Keratinocyte (primary cell): ENCODE measurements around the gene PDE4A. TPM values are rescaled to one million over a fixed set of nuclear protein-coding genes. Genes with fewer than 3 reads are reported as not detected.

Experiments
- DNase-seq: peaks from one replicate; pipeline ENCODE4 v3.0.0-alpha.2; 2011; ENCODE audit warnings: low read depth, missing footprints, low spot score
- FAIRE-seq: peaks from 2 replicates; lab custom pipeline; 2011; peaks lifted over from hg19 to GRCh38; lab: Jason Lieb, UNC
- H2AFZ ChIP-seq: 2 replicates; pipeline ENCODE4 v1.6.0; 2012; ENCODE audit warnings: low read length, control low read depth, inconsistent platforms; ENCODE audit not compliant: control insufficient read depth
- H3K27ac ChIP-seq: 2 replicates; pipeline ENCODE4 v1.5.1; 2011; ENCODE audit warnings: low read length; ENCODE audit not compliant: control insufficient read depth, insufficient read depth
- H3K27me3 ChIP-seq: 3 replicates; pipeline ENCODE4 v1.6.0; 2011; ENCODE audit warnings: low read length; ENCODE audit not compliant: control insufficient read depth, insufficient read depth; ENCODE audit errors: extremely low read depth
- H3K36me3 ChIP-seq, 2 experiments: 2 replicates in 1 of 2; 3 replicates in 1 of 2; pipeline ENCODE4 v1.5.1; 2011; ENCODE audit warnings: low read length in 2 of 2, mild to moderate bottlenecking in 1 of 2; ENCODE audit not compliant: control insufficient read depth in 2 of 2, insufficient read depth in 2 of 2; ENCODE audit errors: extremely low read depth in 1 of 2
- H3K4me1 ChIP-seq: 3 replicates; pipeline ENCODE4 v1.5.1; 2011; ENCODE audit warnings: low read length; ENCODE audit not compliant: control insufficient read depth, insufficient read depth; ENCODE audit errors: extremely low read depth
- H3K4me2 ChIP-seq: 3 replicates; pipeline ENCODE4 v1.6.0; 2011; ENCODE audit warnings: low read depth, low read length; ENCODE audit not compliant: control insufficient read depth, insufficient read depth; ENCODE audit errors: extremely low read depth
- H3K4me3 ChIP-seq, 3 experiments: fragments of 200-600 bp in 1 of 3; sonication (generic) in 1 of 3; 2 replicates in 2 of 3; 3 replicates in 1 of 3; pipeline ENCODE4 v1.5.1; 2011 to 2016; ENCODE audit warnings: low read length in 3 of 3, mild to moderate bottlenecking in 3 of 3, control low read depth in 2 of 3, inconsistent platforms in 1 of 3, low read depth in 1 of 3, mixed read lengths in 1 of 3, mixed run types in 1 of 3, moderate library complexity in 1 of 3; ENCODE audit not compliant: control insufficient read depth in 2 of 3, insufficient read depth in 2 of 3; ENCODE audit errors: extremely low read depth in 1 of 3
- H3K79me2 ChIP-seq: 2 replicates; pipeline ENCODE4 v1.6.0; 2012; ENCODE audit warnings: low read length; ENCODE audit not compliant: control insufficient read depth, insufficient read depth
- H3K9ac ChIP-seq: 3 replicates; pipeline ENCODE4 v1.6.0; 2011; ENCODE audit warnings: low read length; ENCODE audit not compliant: control insufficient read depth, insufficient read depth; ENCODE audit errors: extremely low read depth
- H3K9me1 ChIP-seq: 3 replicates; pipeline ENCODE4 v1.6.0; 2011; ENCODE audit warnings: low read length; ENCODE audit not compliant: control insufficient read depth, insufficient read depth; ENCODE audit errors: extremely low read depth
- H3K9me3 ChIP-seq: 2 replicates; pipeline ENCODE4 v1.5.1; 2012; ENCODE audit warnings: low read depth, low read length; ENCODE audit not compliant: control insufficient read depth
- H4K20me1 ChIP-seq: 3 replicates; pipeline ENCODE4 v1.6.0; 2011; ENCODE audit warnings: low read length; ENCODE audit not compliant: control insufficient read depth, insufficient read depth; ENCODE audit errors: extremely low read depth
- CTCF ChIP-seq, 3 experiments: IDR thresholded peaks in 1 of 3; conservative IDR thresholded peaks in 1 of 3; optimal IDR thresholded peaks in 1 of 3; 2 replicates in 2 of 3; 3 replicates in 1 of 3; pipeline versions ENCODE3 to v1.5.1; 2011; ENCODE audit warnings: low read length in 3 of 3, mild to moderate bottlenecking in 3 of 3, moderate library complexity in 2 of 3, control low read depth in 1 of 3, inconsistent platforms in 1 of 3; ENCODE audit not compliant: insufficient read depth in 2 of 3; ENCODE audit errors: extremely low read depth in 1 of 3
- EZH2 ChIP-seq: IDR thresholded peaks from one replicate; pipeline ENCODE4 v1.6.1; 2012; ENCODE audit warnings: inconsistent platforms, mild to moderate bottlenecking, low read length, moderate library complexity
- dilution Hi-C: fragments of 300-500 bp; cut with MboI; formaldehyde crosslinking; loops from one replicate; pipeline ENCODE4 v1.7.0; 2020; ENCODE audit warnings: low sequenced_read_pairs; ENCODE audit not compliant: extremely low pct_ligation_motif_present
- polyA plus RNA-seq, 5 experiments: library from polyadenylated mRNA; depleted of rRNA in 3 of 5; stranded (reverse) in 3 of 5; stranded (forward) in 1 of 5; unstranded in 1 of 5; fragments of >200 nt; gene quantifications; 1 replicate in 1 of 5; 2 replicates in 3 of 5; 3 replicates in 1 of 5; pipeline versions ENCODE4 v1.2.1 to v1.2.3, GENCODE V29; 2011 to 2012; ENCODE audit warnings: missing spikeins in 2 of 5, low read depth in 1 of 5, low replicate concordance in 1 of 5

Gene PDE4A
- polyA plus RNA-seq, 1 donor (not counting 4 experiments of a cell fraction or from before 2014, with no cell fraction given) = 0.09 TPM

- Histone ChIP-seq H3K9me3 (no peaks in the 10 kb centered on the region), H3K4me2 (no peak overlapping the region), H3K79me2 (no peaks in the 10 kb centered on the region), H3K36me3 (no peaks in the 10 kb centered on the region), H3K9ac (no peak overlapping the region), H3K4me3 (no peak overlapping the region), H4K20me1 (no peaks in the 10 kb centered on the region), H3K9me1 (no peaks in the 10 kb centered on the region), H3K27me3 (no peaks in the 10 kb centered on the region), H3K4me1 (peaks cover 8% of the 10 kb centered on the region), H2AFZ (no peak overlapping the region), H3K27ac (no peak overlapping the region)
- no peak for FAIRE-seq
- DNase-seq = no peak
- dilution Hi-C loops = no loop called here
- TF ChIP-seq CTCF (optimal IDR thresholded peaks at IDR 0.05 in 1 of 3, IDR thresholded peaks at IDR 0.05 in 1 of 3, conservative IDR thresholded peaks at IDR 0.05 in 1 of 3; ENCODE audit: extremely low read depth in 1 of 3, insufficient read depth in 2 of 3, low read length in 3 of 3) = no peak
- no peak for TF ChIP-seq EZH2
Measured at GRCh38 chr19:10462557-10462956, 42.2 kb downstream of the PDE4A start.

GRCh38 chr19:10464456-10464855 lies 44.1 kb downstream of the PDE4A start:
- TF ChIP-seq CTCF (optimal IDR thresholded peaks at IDR 0.05 in 1 of 3, IDR thresholded peaks at IDR 0.05 in 1 of 3, conservative IDR thresholded peaks at IDR 0.05 in 1 of 3; ENCODE audit: extremely low read depth in 1 of 3, insufficient read depth in 2 of 3, low read length in 3 of 3) = no peak
- no peak for TF ChIP-seq EZH2
- DNase-seq (no peak), FAIRE-seq (no peak)
- H3K4me1 ChIP-seq = peaks cover 8% of the 10 kb centered on the region
- H3K9ac ChIP-seq = no peak overlapping the region
- H3K27me3 ChIP-seq = no peaks in the 10 kb centered on the region
- no peak overlapping the region for H3K27ac ChIP-seq
- no peak overlapping the region for H3K4me2 ChIP-seq
- no peaks in the 10 kb centered on the region for H3K9me1 ChIP-seq
- no peaks in the 10 kb centered on the region for H3K9me3 ChIP-seq
- H2AFZ ChIP-seq = no peak overlapping the region
- dilution Hi-C loops = no loop called here
- H3K4me3 ChIP-seq = no peak overlapping the region
- H4K20me1 ChIP-seq = no peaks in the 10 kb centered on the region
- H3K79me2 ChIP-seq = no peaks in the 10 kb centered on the region
- no peaks in the 10 kb centered on the region for H3K36me3 ChIP-seq
